Eye (tissue), 1 donor: ENCODE results near the gene PRR15L.

Source experiments
- DNase-seq: peaks from one replicate; pipeline ENCODE4 v3.0.0-alpha.2; 2015

The PRR15L gene

GRCh38 chr17:47987240-47987835 lies 29.7 kb upstream of the PRR15L start:
- DNase-seq = peak; percentile 83

GRCh38 chr17:47986520-47986919 lies 28.8 kb upstream of the PRR15L start:
- DNase-seq = no peak

- DNase-seq = no peak
Measured at GRCh38 chr17:47983492-47984223, 26.0 kb upstream of the PRR15L start.

GRCh38 chr17:47982645-47983390 lies 25.1 kb upstream of the PRR15L start:
- DNase-seq = peak; percentile 68

- DNase-seq = no peak
Measured at GRCh38 chr17:47982091-47982617, 24.5 kb upstream of the PRR15L start.

GRCh38 chr17:47981462-47981861 lies 23.8 kb upstream of the PRR15L start:
- DNase-seq = no peak

GRCh38 chr17:47980541-47980940 lies 22.9 kb upstream of the PRR15L start:
- DNase-seq = peak; percentile 44

- DNase-seq = peak; percentile 90
Measured at GRCh38 chr17:47978324-47978723, 20.6 kb upstream of the PRR15L start.

- DNase-seq = no peak
Measured at GRCh38 chr17:47975823-47976205, 18.1 kb upstream of the PRR15L start.

- DNase-seq = no peak
Measured at GRCh38 chr17:47975189-47975822, 17.6 kb upstream of the PRR15L start.

GRCh38 chr17:47973541-47973940 lies 15.9 kb upstream of the PRR15L start:
- no peak for DNase-seq

GRCh38 chr17:47970725-47971499 lies 13.2 kb upstream of the PRR15L start, which contains the start of gene CDK5RAP3:
TSS of gene CDK5RAP3 (plus strand) at chr17:47971113. CDS start at chr17:47971147, 34 bp downstream.
- DNase-seq = peak; percentile 100

- DNase-seq = no peak
Measured at GRCh38 chr17:47969930-47970724, 12.4 kb upstream of the PRR15L start.

GRCh38 chr17:47968836-47969235 lies 11.2 kb upstream of the PRR15L start:
- no peak for DNase-seq

GRCh38 chr17:47967607-47968252 lies 10.0 kb upstream of the PRR15L start:
- DNase-seq = no peak

GRCh38 chr17:47966079-47966519 lies 8.4 kb upstream of the PRR15L start:
- no peak for DNase-seq

GRCh38 chr17:47964856-47965255 lies 7.2 kb upstream of the PRR15L start:
- DNase-seq = no peak

- no peak for DNase-seq
Measured at GRCh38 chr17:47962901-47963300, 5.2 kb upstream of the PRR15L start.

GRCh38 chr17:47961406-47961805 lies 3.7 kb upstream of the PRR15L start:
- DNase-seq = no peak

GRCh38 chr17:47959825-47960655 lies 2.4 kb upstream of the PRR15L start:
- no peak for DNase-seq
